ENCODE results near the gene CACNA1D.

- no peak for TF ChIP-seq GATA2 (IDR thresholded peaks at IDR 0.05; ENCODE audit: low read depth, low read length)
- TF ChIP-seq GATA3 (IDR thresholded peaks at IDR 0.05; ENCODE audit: low read depth, low read length): no peak
Measured at GRCh38 chr3:53682807-53683206, 188.4 kb downstream of the CACNA1D start.

All from SH-SY5Y (cell line).